Effector CD4-positive, alpha-beta T cell (primary cell): ENCODE measurements around the gene KBTBD13.
A peak's percentile ranks its signal among the peaks of the same experiment; 100 is the strongest.

ENCODE experiments used
- DNase-seq: peaks from one replicate; pipeline ENCODE4 v3.0.0-alpha.2; 2020

The KBTBD13 gene

GRCh38 chr15:65052956-65053355 lies 23.6 kb upstream of the KBTBD13 start:
- no peak for DNase-seq

DNA sequence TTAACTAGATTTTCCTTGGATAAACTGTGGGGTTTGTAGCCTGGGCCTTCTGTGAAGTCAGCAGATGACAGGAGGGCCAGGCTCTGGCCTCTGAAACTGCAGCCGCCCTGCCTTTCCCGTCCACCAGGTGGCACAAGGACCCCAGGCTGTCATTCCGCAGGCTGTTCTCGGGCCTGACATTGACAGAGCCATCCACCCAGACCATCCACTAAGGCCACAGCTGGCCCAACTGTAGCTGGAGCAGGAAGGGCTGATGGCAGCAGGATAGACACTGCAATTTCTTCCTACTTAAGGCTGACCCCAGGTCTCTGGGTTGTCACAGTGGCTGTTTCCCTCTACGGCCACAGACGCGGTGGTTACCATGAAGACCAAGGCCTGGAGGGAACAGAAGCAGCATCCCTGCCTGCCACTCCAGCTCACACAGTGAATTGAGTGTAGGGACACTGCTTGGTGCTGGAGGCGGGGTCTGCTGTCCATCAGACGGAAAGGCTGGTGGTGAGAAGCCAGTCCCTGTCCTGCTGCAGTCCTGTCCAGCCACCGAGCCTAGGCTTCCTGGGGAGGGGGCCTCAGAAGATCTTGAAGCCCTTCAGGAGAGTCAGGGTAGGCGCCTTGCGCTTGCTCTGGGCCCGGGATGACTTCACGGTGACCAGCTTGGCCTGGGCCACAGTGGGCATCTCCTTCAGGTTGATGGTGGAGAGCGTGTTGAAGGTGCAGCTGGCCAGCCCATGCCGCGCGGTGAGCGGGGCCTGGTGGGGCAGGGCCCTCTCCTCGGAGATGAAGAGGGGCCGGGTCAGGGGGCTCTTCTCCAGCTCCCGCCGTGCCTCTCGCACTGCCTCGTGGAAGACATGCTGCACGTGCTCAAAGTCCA lies 22.0 kb upstream of the KBTBD13 start:
- DNase-seq = peak; percentile 23

DNA sequence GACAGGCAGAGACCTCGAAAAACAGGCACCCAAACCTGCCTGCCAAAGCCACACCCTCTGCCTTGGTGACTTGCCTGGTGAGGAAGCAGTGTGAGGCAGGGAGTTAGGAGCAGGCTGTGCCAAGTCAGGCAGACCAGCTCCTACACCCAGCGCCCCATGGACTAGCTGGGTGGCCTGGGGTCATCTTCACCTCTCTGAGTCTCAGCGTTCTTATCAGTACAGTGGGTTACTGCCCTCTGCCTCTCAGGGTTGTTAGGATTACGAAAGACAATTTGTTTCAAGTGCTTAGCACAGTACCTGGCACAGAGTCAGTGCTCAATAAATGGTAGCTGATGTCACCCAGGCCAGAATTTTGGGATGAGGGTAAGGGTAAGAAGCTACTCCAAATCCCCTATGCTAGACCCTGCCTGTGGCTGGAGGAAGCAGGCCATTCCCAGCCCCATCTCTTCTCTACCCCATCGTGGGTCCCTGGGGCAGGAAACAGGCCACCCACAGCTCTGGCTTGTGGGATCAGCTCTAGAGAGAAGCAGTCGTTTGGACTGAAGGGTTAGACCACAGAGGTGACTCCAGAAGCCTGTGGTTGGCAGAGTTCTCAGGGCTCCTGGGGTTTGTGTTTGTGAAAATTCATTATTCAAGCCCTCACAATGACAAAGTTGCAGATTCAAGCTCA lies 21.2 kb upstream of the KBTBD13 start:
- no peak for DNase-seq

DNA sequence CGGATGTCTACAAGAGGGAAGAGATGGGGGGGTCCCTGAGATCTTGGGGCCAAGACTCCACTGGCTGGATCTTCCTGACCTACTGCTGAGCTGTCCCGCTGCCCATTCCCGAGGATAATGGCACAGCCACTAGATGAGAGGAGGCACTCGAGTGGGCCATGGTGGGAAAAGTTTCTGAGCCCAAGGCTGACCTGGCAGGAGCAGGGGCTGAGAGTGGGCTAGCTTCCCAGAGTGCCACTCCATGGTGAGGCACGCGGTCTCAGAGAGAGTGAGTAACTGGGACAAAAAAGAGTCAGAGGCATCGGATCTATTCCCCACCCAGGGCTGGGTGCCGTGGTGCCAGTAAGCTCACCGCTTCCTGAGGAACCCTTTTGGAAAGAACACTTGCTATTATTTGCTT lies 20.4 kb upstream of the KBTBD13 start:
- no peak for DNase-seq

GRCh38 chr15:65056868-65057548 lies 19.5 kb upstream of the KBTBD13 start:
- no peak for DNase-seq

GRCh38 chr15:65057549-65057940 lies 19.0 kb upstream of the KBTBD13 start:
- DNase-seq = no peak

DNA sequence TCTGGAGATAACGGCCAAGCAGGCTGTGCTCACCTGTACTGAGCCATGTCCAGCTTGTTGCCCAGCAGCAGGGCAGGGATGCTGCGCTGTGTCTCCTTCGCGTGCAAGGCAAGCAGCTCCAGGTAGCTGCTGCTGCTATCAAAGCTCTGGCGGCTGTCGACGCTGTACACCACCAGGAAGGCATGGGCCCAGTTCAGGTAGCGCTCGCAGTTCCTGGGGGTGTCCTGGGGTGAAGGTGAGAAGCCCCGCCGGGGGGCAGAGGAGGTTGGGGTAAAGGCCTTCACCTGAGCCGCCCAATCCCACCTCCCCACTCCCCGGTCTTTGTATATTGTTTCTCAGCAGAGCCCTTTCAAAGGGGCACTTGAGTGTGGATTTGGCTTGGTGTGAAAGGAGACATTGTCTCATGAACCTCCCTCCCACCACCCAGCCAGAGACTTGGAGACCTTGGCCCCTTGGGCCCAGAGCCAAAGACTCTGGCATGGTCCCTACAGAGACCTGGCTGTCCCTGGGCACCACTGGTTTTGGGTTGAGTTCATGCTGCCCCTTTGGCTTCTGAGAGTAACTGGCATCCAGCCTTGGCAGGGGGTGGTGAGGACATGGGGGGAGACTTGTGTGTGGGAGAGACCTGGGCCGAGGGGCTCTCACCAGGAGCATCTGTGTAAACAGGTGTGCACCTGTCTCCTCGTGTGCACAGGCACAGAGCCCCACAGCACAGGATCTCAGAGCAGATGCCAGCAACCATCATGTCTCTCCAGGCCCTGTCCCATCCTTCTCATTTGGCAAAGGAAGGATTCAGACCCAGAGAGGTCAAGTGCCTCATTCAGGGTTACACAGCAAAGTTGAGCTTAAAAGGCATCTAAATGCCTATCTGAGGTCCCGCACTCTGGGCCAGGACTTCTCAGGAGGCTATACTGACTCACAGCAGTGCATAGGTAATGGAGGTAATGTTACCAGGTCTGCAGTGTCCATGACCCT lies 17.9 kb upstream of the KBTBD13 start:
- no peak for DNase-seq

DNA sequence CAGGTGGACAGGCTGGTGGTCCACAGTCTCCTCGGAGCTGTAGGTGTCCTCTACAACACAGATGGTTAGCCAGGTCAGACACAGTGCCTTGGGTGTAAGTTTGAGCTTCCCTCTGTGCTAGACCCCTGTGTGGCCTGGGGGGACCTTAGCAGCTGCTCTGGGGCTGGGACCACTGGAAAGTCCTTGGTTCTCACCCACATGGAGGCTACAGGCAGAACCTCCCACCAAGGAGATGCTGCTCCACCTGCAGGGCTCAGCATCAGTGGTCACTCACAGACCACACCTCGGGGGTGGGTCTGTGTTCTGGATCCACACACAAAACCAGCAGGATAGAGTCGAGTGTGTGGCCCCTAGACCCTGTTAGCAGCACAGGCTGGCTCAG lies 17.2 kb upstream of the KBTBD13 start:
- no peak for DNase-seq

DNA sequence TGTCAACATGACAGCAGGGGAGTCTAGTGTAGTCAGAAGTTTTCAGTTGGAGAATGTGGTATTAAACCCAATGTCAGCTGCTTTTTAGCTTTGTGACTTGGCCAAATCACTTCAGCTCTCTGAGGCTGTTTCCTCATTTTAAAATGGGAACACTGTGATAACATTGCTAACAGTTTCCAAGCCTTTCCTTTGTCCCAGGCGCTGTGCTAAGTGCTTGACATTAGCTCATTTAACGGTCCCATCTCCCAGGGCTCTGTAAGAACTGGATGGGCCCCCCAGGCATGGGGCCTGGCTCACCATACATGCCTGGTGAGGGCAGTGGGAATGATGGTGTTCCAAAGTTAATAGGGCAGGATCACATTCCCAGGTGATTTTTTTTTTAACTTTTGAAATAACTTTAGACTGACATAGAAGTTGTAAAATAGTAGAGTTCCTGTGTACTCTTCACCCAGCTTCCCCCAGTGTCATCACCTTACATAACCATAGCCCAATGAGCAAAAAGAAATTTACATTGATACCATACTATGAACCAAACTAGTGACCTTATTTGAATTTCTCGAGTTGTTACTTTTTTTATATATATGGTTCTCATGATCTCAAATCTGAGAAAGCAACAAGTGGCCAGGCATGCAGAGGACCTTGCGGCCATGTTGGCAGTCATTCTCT lies 16.5 kb upstream of the KBTBD13 start:
- DNase-seq = no peak

GRCh38 chr15:65060641-65061397 lies 15.7 kb upstream of the KBTBD13 start:
- DNase-seq = no peak

DNA sequence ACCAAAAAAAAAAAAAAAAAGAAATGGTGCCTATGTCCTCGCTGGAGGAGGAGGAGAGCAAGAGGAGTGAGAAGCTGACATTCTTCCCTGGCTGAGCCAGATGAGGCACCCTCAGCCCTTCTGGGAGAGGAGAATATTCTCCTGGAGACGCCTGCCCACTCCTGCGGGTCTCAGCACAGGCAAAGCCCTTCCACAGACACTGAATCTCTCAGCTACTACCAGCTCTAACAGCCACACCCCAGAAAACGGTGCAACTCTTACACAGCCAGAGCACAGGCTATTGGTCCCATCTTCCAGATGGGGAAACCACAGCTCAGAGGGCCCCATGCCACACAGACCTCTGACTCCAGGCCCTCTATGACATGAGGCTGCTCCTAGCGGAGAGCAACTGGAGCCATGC lies 14.5 kb upstream of the KBTBD13 start:
- no peak for DNase-seq

DNA sequence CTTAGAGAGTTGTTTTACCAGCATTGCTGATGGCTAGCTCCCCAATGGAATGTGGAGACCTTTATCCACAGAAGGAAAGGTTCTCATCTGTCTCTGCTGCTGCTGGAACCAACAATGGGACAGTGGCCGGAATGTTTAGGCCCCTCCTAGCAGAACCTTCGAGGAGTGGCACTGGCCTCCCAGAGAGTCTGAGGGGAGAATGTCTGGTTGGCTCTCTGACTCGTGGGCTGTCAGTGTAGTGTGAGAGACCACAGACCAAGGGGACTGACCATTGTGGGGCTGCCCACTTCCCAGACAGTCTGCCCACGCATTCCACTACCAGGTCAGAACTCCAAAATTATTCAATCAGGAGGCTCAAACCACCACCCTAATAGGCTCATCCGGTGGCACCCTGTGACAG lies 13.8 kb upstream of the KBTBD13 start:
- DNase-seq = no peak

GRCh38 chr15:65066001-65066634 lies 10.4 kb upstream of the KBTBD13 start:
- no peak for DNase-seq

- DNase-seq = no peak
Measured at GRCh38 chr15:65066635-65067316, 9.8 kb upstream of the KBTBD13 start.

DNA sequence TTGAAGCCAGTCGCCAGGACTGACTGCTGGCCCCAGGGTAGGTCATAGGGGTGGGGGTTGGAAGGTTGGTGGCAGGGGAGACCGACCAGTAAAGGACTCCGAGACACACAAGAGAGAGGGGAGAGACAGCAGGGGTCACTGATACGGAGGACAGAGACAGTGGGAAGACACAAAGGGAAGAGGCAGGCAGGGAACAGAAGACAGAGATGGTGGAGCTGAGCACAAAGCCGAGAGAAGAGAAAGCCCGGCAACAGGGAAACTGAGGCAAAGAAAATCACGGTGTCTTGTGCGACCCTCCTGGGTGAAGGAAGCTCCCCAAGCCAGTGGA lies 9.3 kb upstream of the KBTBD13 start:
- DNase-seq = no peak

DNA sequence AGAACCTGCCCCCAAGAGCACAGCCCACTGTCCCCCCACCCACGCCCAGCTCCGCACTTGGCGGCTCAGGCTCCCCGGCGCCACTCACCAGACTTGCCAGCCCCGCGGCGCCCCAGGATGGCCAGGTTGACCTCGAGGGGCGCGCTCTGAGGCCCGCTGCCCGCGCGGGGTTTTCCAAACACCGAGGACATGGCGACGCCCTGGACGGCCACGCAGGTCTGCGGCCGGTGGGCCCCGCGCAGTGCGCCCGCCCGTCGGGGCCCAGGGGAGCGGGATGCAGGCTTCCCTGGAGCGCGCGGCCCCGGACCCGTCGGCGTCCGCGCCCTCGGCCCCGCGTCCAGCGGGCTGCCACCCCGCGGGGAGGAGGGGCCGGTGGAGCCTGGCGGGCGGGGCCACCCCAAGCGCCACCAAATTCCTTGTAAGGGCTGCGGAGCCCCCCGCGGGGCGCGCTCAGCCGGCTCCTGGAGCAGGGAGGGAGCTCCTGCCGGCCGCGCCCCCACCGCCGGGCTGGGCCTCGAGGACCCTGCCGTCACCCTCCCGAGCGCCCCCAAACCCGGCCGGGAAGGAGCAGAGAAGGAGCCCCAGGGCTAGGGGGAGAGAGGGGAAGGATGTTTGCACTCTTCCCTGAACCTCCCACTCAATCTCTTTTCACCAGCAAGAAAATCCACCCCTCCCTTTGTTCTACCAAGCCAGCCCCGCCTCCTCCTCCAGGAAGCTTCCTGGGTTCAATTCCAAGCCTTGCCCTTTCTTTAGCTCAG lies 8.7 kb upstream of the KBTBD13 start, which contains the start of gene RASL12:
Gene RASL12, minus strand, starts transcription at position 347 of the 758 bp plus-strand sequence. Its CDS starts 156 bp downstream, at position 191.
- no peak for DNase-seq

- no peak for DNase-seq
Measured at GRCh38 chr15:65068403-65068788, 8.2 kb upstream of the KBTBD13 start.

- DNase-seq = no peak
Measured at GRCh38 chr15:65069179-65069578, 7.4 kb upstream of the KBTBD13 start.
